K562 (cell line): ENCODE measurements around the gene TRPM4. TPM values are rescaled to one million over a fixed set of nuclear protein-coding genes. Genes with fewer than 3 reads are reported as not detected.

Experiments used
- ATF7 ChIP-seq: fragments of 450-650 bp; IDR thresholded peaks from 2 replicates; pipeline ENCODE4 v1.7.1; 2014; ENCODE audit warnings: mild to moderate bottlenecking, moderate library complexity
- CREB3L1 ChIP-seq: fragments of 450-650 bp; IDR thresholded peaks from 2 replicates; pipeline ENCODE4 v1.6.1; 2014; ENCODE audit warnings: low read depth, mild to moderate bottlenecking, moderate library complexity, borderline replicate concordance
- CREM ChIP-seq: IDR thresholded peaks from 2 replicates; pipeline ENCODE4 v1.6.1; 2014; ENCODE audit warnings: antibody characterized with exemption, low read depth
- KDM2B ChIP-seq: fragments of 250-450 bp; sonication (Bioruptor Pico); IDR thresholded peaks from 2 replicates; pipeline ENCODE4 v1.8.0; 2021; ENCODE audit warnings: mild to moderate bottlenecking, moderate library complexity
- MEF2D ChIP-seq: conservative IDR thresholded peaks from 2 replicates; pipeline ENCODE4 v1.6.1; 2016; ENCODE audit warnings: low read depth, missing genetic modification characterization, missing compliant biosample characterization
- NFATC3 ChIP-seq: fragments of 450-650 bp; IDR thresholded peaks from 2 replicates; pipeline ENCODE4 v1.6.1; 2017; ENCODE audit warnings: mild to moderate bottlenecking
- NFXL1 ChIP-seq: fragments of 450-650 bp; formaldehyde crosslinking; IDR thresholded peaks from 2 replicates; pipeline ENCODE4 v1.4.0; 2021; ENCODE audit warnings: mild to moderate bottlenecking
- PHF21A ChIP-seq: fragments of 450-650 bp; IDR thresholded peaks from 2 replicates; pipeline ENCODE4 v1.6.1; 2017; ENCODE audit warnings: low read depth, borderline replicate concordance
- POLR2B ChIP-seq: fragments of 450-650 bp; IDR thresholded peaks from 2 replicates; pipeline ENCODE4 v1.6.1; 2018; ENCODE audit warnings: low read depth; ENCODE audit not compliant: partially characterized antibody
- SOX6 ChIP-seq: fragments of 450-650 bp; IDR thresholded peaks from 2 replicates; pipeline ENCODE4 v1.6.1; 2014; ENCODE audit warnings: mild to moderate bottlenecking
- SP2 ChIP-seq: IDR thresholded peaks from 2 replicates; pipeline ENCODE4 v1.6.1; 2011; ENCODE audit warnings: mild to moderate bottlenecking, low read depth, low read length, moderate library complexity; ENCODE audit not compliant: poor library complexity, severe bottlenecking; ENCODE audit errors: extremely low read depth
- TAF1 ChIP-seq: IDR thresholded peaks from 2 replicates; pipeline ENCODE4 v1.6.1; 2011; ENCODE audit warnings: mild to moderate bottlenecking, low read length, moderate library complexity; ENCODE audit not compliant: insufficient read depth, control insufficient read depth, severe bottlenecking; ENCODE audit errors: extremely low read depth
- ZBTB49 ChIP-seq: sonication (generic); formaldehyde crosslinking; IDR thresholded peaks from 2 replicates; pipeline ENCODE4 v1.8.0; 2022; ENCODE audit warnings: missing genetic modification reagents, mild to moderate bottlenecking, borderline replicate concordance
- ZNF124 ChIP-seq: sonication (generic); formaldehyde crosslinking; IDR thresholded peaks from 2 replicates; pipeline ENCODE4 v1.8.1; 2022; ENCODE audit warnings: missing genetic modification reagents
- ZNF311 ChIP-seq: fragments of 250-450 bp; sonication (Bioruptor Pico); IDR thresholded peaks from 2 replicates; pipeline ENCODE4 v1.4.0; 2020; ENCODE audit warnings: mild to moderate bottlenecking, moderate library complexity
- ZNF384 ChIP-seq: IDR thresholded peaks from 2 replicates; pipeline ENCODE4 v1.6.1; 2012; ENCODE audit warnings: low read depth, low read length, improper control_type of control experiment
- ZNF707 ChIP-seq: fragments of 250-450 bp; sonication (Bioruptor Pico); conservative IDR thresholded peaks from 2 replicates; pipeline ENCODE4 v1.8.0; 2022; ENCODE audit warnings: inconsistent platforms, mild to moderate bottlenecking, moderate library complexity
- polyA plus RNA-seq, 8 experiments: library from polyadenylated mRNA; depleted of rRNA in 4 of 8; stranded (reverse) in 5 of 8; unstranded in 3 of 8; fragments of >200 nt; fragmentation: Nextera tagmentation in 2 of 8; fragmentation: Illumina TruSeq in 1 of 8; extraction: Ambion mirVana in 2 of 8; extraction: Trizol in 1 of 8; gene quantifications; 2 replicates each; pipeline versions ENCODE4 v1.2.1 to v1.2.3, GENCODE V29; 2011 to 2014; ENCODE audit warnings: inconsistent platforms in 1 of 8, missing spikeins in 1 of 8
- total RNA-seq, 7 experiments: library from RNA; depleted of rRNA in 6 of 7; stranded (reverse); fragments of >200 nt in 6 of 7; fragmentation: Illumina TruSeq in 2 of 7; extraction: Trizol in 2 of 7; gene quantifications; 2 replicates each; pipeline versions ENCODE4 v1.2.1 to v1.2.3, GENCODE V29; 2011 to 2021; ENCODE audit warnings: low replicate concordance in 1 of 7
- TF ChIP-seq, protein P1 (sequence below): fragments of 250-450 bp; sonication (Bioruptor Pico); IDR thresholded peaks from 2 replicates; pipeline ENCODE4 v1.5.0; 2020; ENCODE audit warnings: mild to moderate bottlenecking, borderline replicate concordance
- TF ChIP-seq, protein P2 (sequence below), 3 experiments: fragments of 200-800 bp in 1 of 3; sonication (Bioruptor generic) in 1 of 3; sonication (generic) in 1 of 3; formaldehyde crosslinking in 1 of 3; IDR thresholded peaks; 2 replicates each; pipeline versions ENCODE4 v1.6.1 to v1.8.0; 2016 to 2022; ENCODE audit warnings: mild to moderate bottlenecking in 2 of 3, missing compliant biosample characterization in 2 of 3, missing genetic modification characterization in 2 of 3, missing genetic modification reagents in 1 of 3

The TRPM4 gene
- total and polyA plus RNA-seq, 9 of the 15 experiments (the other 6 are each of a cell fraction or from before 2014, with no cell fraction given), result 6.5 to 45.4 (median 15.2) TPM

GRCh38 chr19:49119411-49120324 lies 37.9 kb upstream of the TRPM4 start, which contains the start of gene PPFIA3 (continued):
- TF ChIP-seq ZNF707 (CRISPR knock-in tag) (no peak), ZBTB49 (CRISPR knock-in tag) (0 out of 2 replicates have a peak, but pooled peaks have one; percentile 16), MEF2D (tag) (no peak), PHF21A (no peak), ZNF384 (no peak), NFATC3 (no peak), KDM2B (CRISPR knock-in tag) (no peak), ATF7 (no peak), SOX6 (no peak), NFXL1 (CRISPR knock-in tag) (no peak), SP2 (no peak), POLR2B (no peak), ZNF311 (CRISPR knock-in tag) (no peak), TAF1 (peak; percentile 22), CREB3L1 (no peak), ZNF124 (CRISPR knock-in tag) (no peak), CREM (peak; percentile 11; the same call in 1 of the 2 replicates)
- TF ChIP-seq, protein P1, sequence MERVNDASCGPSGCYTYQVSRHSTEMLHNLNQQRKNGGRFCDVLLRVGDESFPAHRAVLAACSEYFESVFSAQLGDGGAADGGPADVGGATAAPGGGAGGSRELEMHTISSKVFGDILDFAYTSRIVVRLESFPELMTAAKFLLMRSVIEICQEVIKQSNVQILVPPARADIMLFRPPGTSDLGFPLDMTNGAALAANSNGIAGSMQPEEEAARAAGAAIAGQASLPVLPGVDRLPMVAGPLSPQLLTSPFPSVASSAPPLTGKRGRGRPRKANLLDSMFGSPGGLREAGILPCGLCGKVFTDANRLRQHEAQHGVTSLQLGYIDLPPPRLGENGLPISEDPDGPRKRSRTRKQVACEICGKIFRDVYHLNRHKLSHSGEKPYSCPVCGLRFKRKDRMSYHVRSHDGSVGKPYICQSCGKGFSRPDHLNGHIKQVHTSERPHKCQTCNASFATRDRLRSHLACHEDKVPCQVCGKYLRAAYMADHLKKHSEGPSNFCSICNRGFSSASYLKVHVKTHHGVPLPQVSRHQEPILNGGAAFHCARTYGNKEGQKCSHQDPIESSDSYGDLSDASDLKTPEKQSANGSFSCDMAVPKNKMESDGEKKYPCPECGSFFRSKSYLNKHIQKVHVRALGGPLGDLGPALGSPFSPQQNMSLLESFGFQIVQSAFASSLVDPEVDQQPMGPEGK (CRISPR knock-in tag), result no peak
- TF ChIP-seq, protein P2, sequence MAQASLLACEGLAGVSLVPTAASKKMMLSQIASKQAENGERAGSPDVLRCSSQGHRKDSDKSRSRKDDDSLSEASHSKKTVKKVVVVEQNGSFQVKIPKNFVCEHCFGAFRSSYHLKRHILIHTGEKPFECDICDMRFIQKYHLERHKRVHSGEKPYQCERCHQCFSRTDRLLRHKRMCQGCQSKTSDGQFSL (CRISPR knock-in tag; IDR thresholded peaks at IDR 0.05), result peak; percentile 90
- TF ChIP-seq, protein P2 (tag; IDR thresholded peaks at IDR 0.05), result peak in 1 of 2 experiments; percentile 52; a peak in 1 of 4 replicates
